Mammary epithelial cell (primary cell): Measurements from ENCODE around the gene SKI.

Experiments used
- CTCF ChIP-seq, 2 donors: IDR thresholded peaks in 1 of 2; conservative IDR thresholded peaks in 1 of 2; 2 replicates each; pipeline ENCODE4 v1.5.1; 2011 to 2012; ENCODE audit warnings: inconsistent platforms in 2 of 2, low read length in 2 of 2, mild to moderate bottlenecking in 2 of 2, control low read depth in 1 of 2, low read depth in 1 of 2; ENCODE audit not compliant: insufficient read depth in 1 of 2; ENCODE audit errors: extremely low read depth in 1 of 2
- EZH2 ChIP-seq: IDR thresholded peaks from 2 replicates; pipeline ENCODE4 v1.6.1; 2012; ENCODE audit warnings: low read length, inconsistent platforms, borderline replicate concordance

- TF ChIP-seq CTCF (conservative IDR thresholded peaks at IDR 0.05 in 1 of 2, IDR thresholded peaks at IDR 0.05 in 1 of 2; ENCODE audit: extremely low read depth in 1 of 2, insufficient read depth in 1 of 2, low read depth in 1 of 2, low read length in 2 of 2) (no peak), EZH2 (no peak)
Measured at GRCh38 chr1:2273401-2274090, 45.4 kb downstream of the SKI start.
